Endothelial cell of umbilical vein (primary cell): ENCODE results near the gene MTFP1. TPM values are rescaled to one million over a fixed set of nuclear protein-coding genes. Genes with fewer than 3 reads are reported as not detected.
"Not testable (repeated sequence)": the region's sequence is repeated elsewhere in the genome, so short reads cannot be mapped to it uniquely, and the experiment has no call there.

Experiments used
- BruUV-seq: library from RNA; stranded (reverse); fragments of 400-500 nt; replicated peaks from 2 replicates; lab custom pipeline; 2021; lab: Mats Ljungman, UMichigan
- CTCF ChIA-PET: fragments of 300-600, 350-600 bp; sonication (Branson Sonifier 250); formaldehyde crosslinking; loops from one replicate; lab custom pipeline; 2021; ENCODE audit warnings: antibody characterized with exemption, inconsistent platforms; lab: Charles Lee
- POLR2A ChIA-PET: fragments of 300-600, 350-600 bp; sonication (Branson Sonifier 250); formaldehyde crosslinking; loops from one replicate; lab custom pipeline; 2021; ENCODE audit warnings: antibody characterized with exemption, inconsistent platforms; lab: Charles Lee
- DNase-seq: peaks from one replicate; pipeline ENCODE4 v3.0.0-alpha.2; 2011; ENCODE audit warnings: low read depth, low spot score
- FAIRE-seq: peaks from 2 replicates; lab custom pipeline; 2011; peaks lifted over from hg19 to GRCh38; lab: Jason Lieb, UNC
- H2AFZ ChIP-seq: 2 replicates; pipeline ENCODE4 v1.6.0; 2012; ENCODE audit warnings: low read depth, low read length, control low read depth, inconsistent platforms
- H3K27ac ChIP-seq: 2 replicates; pipeline ENCODE4 v1.5.1; 2011; ENCODE audit warnings: low read depth, mild to moderate bottlenecking, control low read depth, low read length, moderate library complexity; ENCODE audit not compliant: insufficient read depth
- H3K27me3 ChIP-seq, 2 experiments: 2 replicates each; pipeline versions ENCODE4 v1.6.0 to v1.6.1; 2011; ENCODE audit warnings: low read length in 2 of 2, mixed read lengths in 1 of 2; ENCODE audit not compliant: control insufficient read depth in 2 of 2, insufficient read depth in 2 of 2
- H3K36me3 ChIP-seq, 2 experiments: 2 replicates in 1 of 2; 3 replicates in 1 of 2; pipeline ENCODE4 v1.5.1; 2011; ENCODE audit warnings: low read length in 2 of 2, mild to moderate bottlenecking in 1 of 2, moderate library complexity in 1 of 2; ENCODE audit not compliant: control insufficient read depth in 2 of 2, insufficient read depth in 2 of 2; ENCODE audit errors: extremely low read depth in 1 of 2
- H3K4me1 ChIP-seq: 3 replicates; pipeline ENCODE4 v1.5.1; 2011; ENCODE audit warnings: mild to moderate bottlenecking, low read length; ENCODE audit not compliant: control insufficient read depth, insufficient read depth; ENCODE audit errors: extremely low read depth
- H3K4me2 ChIP-seq: 2 replicates; pipeline ENCODE4 v1.6.1; 2011; ENCODE audit warnings: low read length, control low read depth, mixed read lengths; ENCODE audit not compliant: insufficient read depth
- H3K4me3 ChIP-seq, 3 experiments: fragments of 200-600 bp in 1 of 3; sonication (generic), shearing (Covaris generic) in 1 of 3; replicated peaks in 1 of 3; 2 replicates each; pipeline ENCODE4 v1.5.1; 2011 to 2016; ENCODE audit warnings: control low read depth in 3 of 3, low read length in 3 of 3, mild to moderate bottlenecking in 2 of 3, inconsistent platforms in 1 of 3, low read depth in 1 of 3, moderate library complexity in 1 of 3; ENCODE audit not compliant: insufficient read depth in 1 of 3
- H3K79me2 ChIP-seq: 2 replicates; pipeline ENCODE4 v1.6.0; 2012; ENCODE audit warnings: low read length, inconsistent platforms; ENCODE audit not compliant: control insufficient read depth, insufficient read depth
- H3K9ac ChIP-seq: replicated peaks from 2 replicates; pipeline ENCODE3; 2011; ENCODE audit warnings: low read length, control low read depth; ENCODE audit not compliant: insufficient read depth; ENCODE audit errors: extremely low read depth
- H3K9me1 ChIP-seq: replicated peaks from 3 replicates; pipeline ENCODE4 v1.6.0; 2011; ENCODE audit warnings: mild to moderate bottlenecking, low read length; ENCODE audit not compliant: control insufficient read depth, insufficient read depth; ENCODE audit errors: extremely low read depth
- H3K9me3 ChIP-seq: replicated peaks from 2 replicates; pipeline ENCODE4 v1.5.1; 2012; ENCODE audit warnings: low read length, inconsistent platforms; ENCODE audit not compliant: control insufficient read depth, insufficient read depth
- H4K20me1 ChIP-seq: replicated peaks from 2 replicates; pipeline ENCODE3; 2011; ENCODE audit warnings: mild to moderate bottlenecking, low read length; ENCODE audit not compliant: control insufficient read depth, insufficient read depth; ENCODE audit errors: extremely low read depth
- EZH2 ChIP-seq: IDR thresholded peaks from 2 replicates; pipeline ENCODE4 v1.6.1; 2012; ENCODE audit warnings: borderline replicate concordance, low read depth, mild to moderate bottlenecking, moderate library complexity, low read length, inconsistent platforms; ENCODE audit not compliant: severe bottlenecking
- FOS ChIP-seq: IDR thresholded peaks from 2 replicates; pipeline ENCODE4 v1.6.1; 2011; ENCODE audit warnings: mild to moderate bottlenecking, low read length, moderate library complexity, borderline replicate concordance; ENCODE audit not compliant: insufficient read depth
- GATA2 ChIP-seq: IDR thresholded peaks from 2 replicates; pipeline ENCODE4 v1.7.0; 2011; ENCODE audit warnings: low read depth, mild to moderate bottlenecking, moderate library complexity, mixed read lengths, low read length; ENCODE audit not compliant: insufficient read length, insufficient read depth
- JUN ChIP-seq: IDR thresholded peaks from 2 replicates; pipeline ENCODE4 v1.6.1; 2011; ENCODE audit warnings: borderline replicate concordance, low read depth; ENCODE audit not compliant: insufficient read length, insufficient read depth
- MYC ChIP-seq: IDR thresholded peaks from one replicate; pipeline ENCODE4 v1.6.1; 2011; ENCODE audit warnings: mild to moderate bottlenecking, low read depth, low read length
- POLR2A ChIP-seq: IDR thresholded peaks from 2 replicates; pipeline ENCODE4 v1.6.1; 2012; ENCODE audit warnings: low read depth, mild to moderate bottlenecking, control low read depth, low read length
- POLR2AphosphoS5 ChIP-seq: IDR thresholded peaks from 2 replicates; pipeline ENCODE4 v1.6.1; 2012; ENCODE audit warnings: low read depth, mild to moderate bottlenecking, control low read depth, low read length, moderate library complexity; ENCODE audit not compliant: insufficient read depth
- dilution Hi-C: fragments of 300-500 bp; cut with MboI; formaldehyde crosslinking; loops from one replicate; pipeline ENCODE4 v1.15.0; 2019; ENCODE audit warnings: low sequenced_read_pairs; ENCODE audit not compliant: extremely low pct_ligation_motif_present
- intact Hi-C: fragments of 100-400 bp; cut with micrococcal nuclease; formaldehyde crosslinking; loops from one replicate; pipeline ENCODE4 v1.10.0; 2022
- polyA plus RNA-seq, 4 experiments: library from polyadenylated mRNA; depleted of rRNA in 3 of 4; stranded (reverse) in 3 of 4; unstranded in 1 of 4; fragments of >200 nt; gene quantifications; 2 replicates each; pipeline versions ENCODE4 v1.2.1 to v1.2.3, GENCODE V29; 2011 to 2012; ENCODE audit warnings: missing spikeins in 1 of 4
- total RNA-seq: library from RNA; stranded (reverse); gene quantifications from 2 replicates; pipeline ENCODE4 v1.2.3, GENCODE V29; 2021
- TF ChIP-seq, protein P1 (sequence below): IDR thresholded peaks from 2 replicates; pipeline ENCODE4 v1.6.1; 2011; ENCODE audit not compliant: insufficient read depth, insufficient read length
- TF ChIP-seq, protein P2 (sequence below), 2 donors: IDR thresholded peaks; 1 replicate in 1 of 2; 2 replicates in 1 of 2; pipeline ENCODE4 v1.5.1; 2011; ENCODE audit warnings: low read length in 2 of 2, mild to moderate bottlenecking in 2 of 2, moderate library complexity in 2 of 2, control low read depth in 1 of 2, inconsistent platforms in 1 of 2, low read depth in 1 of 2; ENCODE audit not compliant: insufficient read depth in 1 of 2; ENCODE audit errors: extremely low read depth in 1 of 2

MTFP1 gene
- total and polyA plus RNA-seq, 2 donors (not counting 3 experiments of a cell fraction or from before 2014, with no cell fraction given), result 30.3 to 41.9 TPM

DNA sequence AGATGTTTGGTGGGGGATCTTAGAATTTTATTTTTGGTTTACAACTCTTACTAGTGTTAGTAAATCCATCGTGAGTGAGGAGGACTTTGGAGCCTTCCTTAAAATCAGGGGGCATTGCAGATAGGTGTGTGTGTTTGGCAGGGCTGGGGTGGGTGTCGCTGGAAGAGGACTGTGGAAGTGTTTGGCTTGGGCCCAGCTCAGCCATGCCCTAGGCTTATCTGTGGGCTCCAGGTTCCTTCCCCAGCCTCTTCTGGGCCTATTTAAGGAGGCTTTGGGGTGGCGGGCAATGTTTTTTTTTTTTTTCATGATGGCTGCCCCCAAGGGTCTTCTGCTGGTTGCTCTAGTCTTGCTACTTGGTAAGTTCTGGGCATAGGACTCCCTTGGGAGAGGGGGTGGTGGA, 22.1 kb downstream of the MTFP1 start:
- CTCF ChIA-PET, result interaction anchor here (0.6 kb wide), 1 partner anchor 37 kb away, joined by 4 read pairs; no protein-coding TSS in a partner anchor
- dilution Hi-C loops, result no loop called here

DNA sequence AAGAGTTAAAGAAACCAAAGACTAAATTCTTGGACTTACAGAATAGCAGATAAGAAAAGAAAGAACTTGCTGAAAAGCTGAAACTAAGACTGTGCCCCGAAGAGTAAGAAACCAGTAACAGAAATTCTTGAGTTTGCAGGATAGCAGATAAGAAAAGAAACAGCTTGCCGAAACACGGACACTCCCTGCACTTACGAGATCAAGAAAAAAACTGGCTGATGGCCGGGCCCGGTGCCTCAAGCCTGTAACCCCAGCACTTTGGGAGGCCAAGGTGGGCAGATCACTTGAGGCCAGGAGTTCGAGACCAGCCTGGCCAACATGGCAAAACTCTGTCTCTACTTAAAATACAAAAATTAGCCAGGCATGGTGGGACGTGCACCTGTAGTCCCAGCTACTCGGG, 25.9 kb downstream of the MTFP1 start:
- H4K20me1 ChIP-seq, H3K9ac ChIP-seq, H2AFZ ChIP-seq, H3K36me3 ChIP-seq, H3K9me3 ChIP-seq, H3K4me3 ChIP-seq, BruUV-seq, DNase-seq, H3K27ac ChIP-seq, FAIRE-seq, dilution Hi-C loops, CTCF ChIA-PET, H3K9me1 ChIP-seq, H3K4me1 ChIP-seq, H3K79me2 ChIP-seq, POLR2A ChIA-PET, H3K27me3 ChIP-seq, intact Hi-C loops, H3K4me2 ChIP-seq: not testable (repeated sequence)

More for the DNA sequence above, 22.1 kb downstream of the MTFP1 start:
- POLR2A ChIA-PET, result no interaction called here
- TF ChIP-seq FOS, result no peak
- no peak for TF ChIP-seq POLR2A
- TF ChIP-seq GATA2, result no peak
- no peak for TF ChIP-seq MYC
- TF ChIP-seq EZH2, result no peak
- no peak for TF ChIP-seq POLR2AphosphoS5
- TF ChIP-seq, protein P1, sequence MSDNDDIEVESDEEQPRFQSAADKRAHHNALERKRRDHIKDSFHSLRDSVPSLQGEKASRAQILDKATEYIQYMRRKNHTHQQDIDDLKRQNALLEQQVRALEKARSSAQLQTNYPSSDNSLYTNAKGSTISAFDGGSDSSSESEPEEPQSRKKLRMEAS, result no peak
- no peak for TF ChIP-seq JUN
- TF ChIP-seq, protein P2, sequence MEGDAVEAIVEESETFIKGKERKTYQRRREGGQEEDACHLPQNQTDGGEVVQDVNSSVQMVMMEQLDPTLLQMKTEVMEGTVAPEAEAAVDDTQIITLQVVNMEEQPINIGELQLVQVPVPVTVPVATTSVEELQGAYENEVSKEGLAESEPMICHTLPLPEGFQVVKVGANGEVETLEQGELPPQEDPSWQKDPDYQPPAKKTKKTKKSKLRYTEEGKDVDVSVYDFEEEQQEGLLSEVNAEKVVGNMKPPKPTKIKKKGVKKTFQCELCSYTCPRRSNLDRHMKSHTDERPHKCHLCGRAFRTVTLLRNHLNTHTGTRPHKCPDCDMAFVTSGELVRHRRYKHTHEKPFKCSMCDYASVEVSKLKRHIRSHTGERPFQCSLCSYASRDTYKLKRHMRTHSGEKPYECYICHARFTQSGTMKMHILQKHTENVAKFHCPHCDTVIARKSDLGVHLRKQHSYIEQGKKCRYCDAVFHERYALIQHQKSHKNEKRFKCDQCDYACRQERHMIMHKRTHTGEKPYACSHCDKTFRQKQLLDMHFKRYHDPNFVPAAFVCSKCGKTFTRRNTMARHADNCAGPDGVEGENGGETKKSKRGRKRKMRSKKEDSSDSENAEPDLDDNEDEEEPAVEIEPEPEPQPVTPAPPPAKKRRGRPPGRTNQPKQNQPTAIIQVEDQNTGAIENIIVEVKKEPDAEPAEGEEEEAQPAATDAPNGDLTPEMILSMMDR (IDR thresholded peaks at IDR 0.05; ENCODE audit: extremely low read depth in 1 of 2, insufficient read depth in 1 of 2, low read depth in 1 of 2, low read length in 2 of 2), result no peak
- H4K20me1 ChIP-seq, result no peaks in the 10 kb centered on the region
- H3K27ac ChIP-seq, result no peak overlapping the region
- H3K4me2 ChIP-seq, result no peak overlapping the region
- FAIRE-seq (no peak), DNase-seq (no peak)
- H3K27me3 ChIP-seq, result no peaks in the 10 kb centered on the region
- no peaks in the 10 kb centered on the region for H3K79me2 ChIP-seq
- no peak overlapping the region for H2AFZ ChIP-seq
- intact Hi-C loops, result no loop called here
- no peak overlapping the region for H3K4me3 ChIP-seq
- H3K36me3 ChIP-seq, result no peaks in the 10 kb centered on the region
- no peaks in the 10 kb centered on the region for H3K4me1 ChIP-seq
- no TSS peak for BruUV-seq
- no peak overlapping the region for H3K9ac ChIP-seq
- H3K9me1 ChIP-seq, result no peaks in the 10 kb centered on the region
- H3K9me3 ChIP-seq, result no peaks in the 10 kb centered on the region
